Sigmoid colon (tissue), 3 donors: ENCODE data around the gene ZNF786.

Source experiments
- POLR2A ChIP-seq, 2 donors: fragments of 450-650 bp; IDR thresholded peaks; one replicate each; pipeline ENCODE4 v1.6.1; 2016; ENCODE audit warnings: antibody characterized with exemption in 2 of 2, mild to moderate bottlenecking in 2 of 2, moderate library complexity in 2 of 2
- TF ChIP-seq, protein P1 (sequence below), 4 experiments: fragments of 450-650 bp in 3 of 4; fragments of 200-600 bp in 1 of 4; IDR thresholded peaks; one replicate each; pipeline ENCODE4 v1.5.1; 2016 to 2019; ENCODE audit warnings: antibody characterized with exemption in 4 of 4, mild to moderate bottlenecking in 3 of 4, moderate library complexity in 2 of 4

DNA sequence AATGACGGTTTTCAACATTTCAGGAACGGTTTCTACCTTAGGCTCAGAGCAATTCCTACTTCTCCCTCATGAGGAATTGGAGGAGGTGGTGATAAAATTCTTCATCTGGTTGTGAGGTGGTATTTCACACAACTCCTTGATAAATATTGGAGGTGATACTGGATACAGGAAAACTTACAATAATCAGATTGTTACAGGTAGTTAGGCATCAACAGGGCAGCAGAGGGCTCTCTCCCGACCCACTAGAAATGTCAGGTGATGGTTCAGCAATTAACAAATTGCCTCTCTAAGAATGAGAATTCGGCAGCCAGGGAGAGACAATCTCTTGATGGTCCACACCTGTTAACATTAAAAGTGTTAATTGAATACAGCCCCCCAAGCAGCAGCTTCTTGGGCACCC, 22.6 kb downstream of the ZNF786 start:
- TF ChIP-seq, protein P1, sequence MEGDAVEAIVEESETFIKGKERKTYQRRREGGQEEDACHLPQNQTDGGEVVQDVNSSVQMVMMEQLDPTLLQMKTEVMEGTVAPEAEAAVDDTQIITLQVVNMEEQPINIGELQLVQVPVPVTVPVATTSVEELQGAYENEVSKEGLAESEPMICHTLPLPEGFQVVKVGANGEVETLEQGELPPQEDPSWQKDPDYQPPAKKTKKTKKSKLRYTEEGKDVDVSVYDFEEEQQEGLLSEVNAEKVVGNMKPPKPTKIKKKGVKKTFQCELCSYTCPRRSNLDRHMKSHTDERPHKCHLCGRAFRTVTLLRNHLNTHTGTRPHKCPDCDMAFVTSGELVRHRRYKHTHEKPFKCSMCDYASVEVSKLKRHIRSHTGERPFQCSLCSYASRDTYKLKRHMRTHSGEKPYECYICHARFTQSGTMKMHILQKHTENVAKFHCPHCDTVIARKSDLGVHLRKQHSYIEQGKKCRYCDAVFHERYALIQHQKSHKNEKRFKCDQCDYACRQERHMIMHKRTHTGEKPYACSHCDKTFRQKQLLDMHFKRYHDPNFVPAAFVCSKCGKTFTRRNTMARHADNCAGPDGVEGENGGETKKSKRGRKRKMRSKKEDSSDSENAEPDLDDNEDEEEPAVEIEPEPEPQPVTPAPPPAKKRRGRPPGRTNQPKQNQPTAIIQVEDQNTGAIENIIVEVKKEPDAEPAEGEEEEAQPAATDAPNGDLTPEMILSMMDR (IDR thresholded peaks at IDR 0.05): no peak
- no peak for TF ChIP-seq POLR2A (IDR thresholded peaks at IDR 0.05)
